ENCODE results near the gene CLIP3. TPM values are rescaled to one million over a fixed set of nuclear protein-coding genes. Genes with fewer than 3 reads are reported as not detected.

CLIP3 gene
- total and polyA plus RNA-seq, 11 donors = 1.3 to 8.0 (median 2.8) TPM

GRCh38 chr19:35991731-35992450, 40.8 kb downstream of the CLIP3 start:
- no peak overlapping the region for H3K27ac ChIP-seq
- no peak for TF ChIP-seq POLR2A (IDR thresholded peaks at IDR 0.05)
- TF ChIP-seq CTCF (IDR thresholded peaks at IDR 0.05) = no peak
- peaks cover 4 to 32% (median 19%) of the 10 kb centered on the region in 12 donors for H3K4me1 ChIP-seq
- H3K27me3 ChIP-seq = peaks cover 0 to 19% (median 10%) of the 10 kb centered on the region in 9 donors
- peaks cover 0 to 7% (median 0%) of the 10 kb centered on the region in 12 donors for H3K9me3 ChIP-seq
- 66 to 79% (median 76%) methylated on average over 7 of the region's 7 CpGs for WGBS, 4 donors
- no peak overlapping the region for H3K4me3 ChIP-seq
- DNase-seq (no peak), ATAC-seq (no peak)
- H3K36me3 ChIP-seq = no peaks in the 10 kb centered on the region
- intact Hi-C loops (cut with DNase I) = loop anchor here in 2 of 10 donors (5.0 to 10.0 kb wide), 2 partner anchors 120 to 123 kb away; partner anchors contain the start of genes OVOL3 (in 2 of the 2), POLR2I (in 2 of the 2) and TBCB (in 1 of the 2)

- no peak overlapping the region for H3K4me3 ChIP-seq
- H3K27ac ChIP-seq = no peak overlapping the region
- H3K36me3 ChIP-seq = no peaks in the 10 kb centered on the region
- H3K27me3 ChIP-seq = peaks cover 7 to 28% (median 19%) of the 10 kb centered on the region in 9 donors
- peaks cover 0 to 25% (median 11%) of the 10 kb centered on the region in 12 donors for H3K4me1 ChIP-seq
- 82 to 87% (median 83%) methylated on average over 10 of the region's 10 CpGs for WGBS, 4 donors
- DNase-seq (no peak), ATAC-seq (no peak)
- H3K9me3 ChIP-seq = peaks cover 0 to 7% (median 0%) of the 10 kb centered on the region in 12 donors
- TF ChIP-seq POLR2A (IDR thresholded peaks at IDR 0.05) (no peak), CTCF (IDR thresholded peaks at IDR 0.05) (no peak)
- intact Hi-C loops (cut with DNase I) = loop anchor here in 2 of 10 donors (5.0 to 10.0 kb wide), 2 partner anchors 121 to 124 kb away; partner anchors contain the start of genes OVOL3 (in 2 of the 2), POLR2I (in 2 of the 2) and TBCB (in 1 of the 2)
Measured at GRCh38 chr19:35990771-35991730, 41.6 kb downstream of the CLIP3 start.

- Histone ChIP-seq H3K27ac (no peak overlapping the region), H3K36me3 (no peaks in the 10 kb centered on the region), H3K4me3 (no peak overlapping the region), H3K27me3 (peaks cover 7 to 35% (median 21%) of the 10 kb centered on the region in 9 donors), H3K9me3 (peaks cover 0 to 7% (median 0%) of the 10 kb centered on the region in 12 donors), H3K4me1 (peaks cover 0 to 16% (median 6%) of the 10 kb centered on the region in 12 donors)
- TF ChIP-seq CTCF (IDR thresholded peaks at IDR 0.05) (no peak), POLR2A (IDR thresholded peaks at IDR 0.05) (no peak)
- intact Hi-C loops (cut with DNase I) = loop anchor here in 2 of 10 donors (5.0 to 10.0 kb wide), 2 partner anchors 122 to 125 kb away; partner anchors contain the start of genes OVOL3 (in 2 of the 2), POLR2I (in 2 of the 2) and TBCB (in 1 of the 2)
- 83 to 91% (median 88%) methylated on average over 4 of the region's 4 CpGs for WGBS, 4 donors
- DNase-seq (no peak), ATAC-seq (no peak)
Measured at GRCh38 chr19:35990156-35990555, 42.5 kb downstream of the CLIP3 start.

Data from heart left ventricle (tissue), 16 donors.